Body of pancreas (tissue), 4 donors: ENCODE data around the gene PHYKPL. TPM values are rescaled to one million over a fixed set of nuclear protein-coding genes. Genes with fewer than 3 reads are reported as not detected.

Experiments
- ATAC-seq: fragments of 150-250 bp; one replicate; pipeline ENCODE4 v1.9.1; 2016
- DNase-seq, 4 donors: peaks; one replicate each; pipeline ENCODE4 v3.0.0-alpha.2; 2019
- H3K27ac ChIP-seq, 4 donors: fragments of 200-600 bp; sonication (generic); 1 replicate in 3 of 4; 2 replicates in 1 of 4; pipeline versions ENCODE4 v1.5.1 to v1.6.1; 2016 to 2019; ENCODE audit warnings: mild to moderate bottlenecking in 1 of 4, mixed read lengths in 1 of 4, moderate library complexity in 1 of 4
- H3K27me3 ChIP-seq, 2 donors: fragments of 200-600 bp; sonication (generic); one replicate each; pipeline ENCODE4 v1.6.0; 2016; ENCODE audit warnings: mild to moderate bottlenecking in 1 of 2
- H3K36me3 ChIP-seq, 2 donors: fragments of 200-600 bp; sonication (generic); replicated peaks in 1 of 2; 2 replicates each; pipeline ENCODE4 v1.5.1; 2016; ENCODE audit warnings: low read depth in 2 of 2; ENCODE audit not compliant: insufficient read depth in 1 of 2
- H3K4me1 ChIP-seq: fragments of 200-600 bp; sonication (generic); one replicate; pipeline ENCODE4 v1.6.0; 2016
- H3K4me3 ChIP-seq, 2 donors: fragments of 200-600 bp; sonication (generic); 1 replicate in 1 of 2; 2 replicates in 1 of 2; pipeline ENCODE4 v1.5.1; 2016 to 2019
- H3K9me3 ChIP-seq, 3 donors: fragments of 200-600 bp; sonication (generic); 1 replicate in 2 of 3; 2 replicates in 1 of 3; pipeline ENCODE4 v1.5.1; 2016
- POLR2A ChIP-seq, 3 donors: fragments of 450-650 bp; IDR thresholded peaks; one replicate each; pipeline ENCODE4 v1.6.1; 2016; ENCODE audit warnings: antibody characterized with exemption in 3 of 3, mild to moderate bottlenecking in 2 of 3
- WGBS, 2 donors: methylation state at CpG; one replicate each; pipeline ENCODE4 v1.1.5; 2017; 5-methylcytosine and 5-hydroxymethylcytosine counted together
- intact Hi-C: fragments of 100-400 bp; cut with DNase I; formaldehyde crosslinking; loops from one replicate; pipeline ENCODE4 v1.15.1; 2023
- total RNA-seq, 2 donors: library from RNA; depleted of rRNA; stranded (reverse); fragments of >200 nt; gene quantifications; one replicate each; pipeline ENCODE4 v1.1.0, GENCODE V29; 2016
- TF ChIP-seq, protein P1 (sequence below), 7 experiments: fragments of 450-650 bp in 4 of 7; fragments of 200-600 bp in 3 of 7; sonication (generic) in 3 of 7; IDR thresholded peaks; one replicate each; pipeline ENCODE4 v1.5.1; 2016 to 2019; ENCODE audit warnings: antibody characterized with exemption in 7 of 7

PHYKPL gene
- total RNA-seq, 2 donors from 2014 or later: 47.0 to 76.5 TPM

DNA sequence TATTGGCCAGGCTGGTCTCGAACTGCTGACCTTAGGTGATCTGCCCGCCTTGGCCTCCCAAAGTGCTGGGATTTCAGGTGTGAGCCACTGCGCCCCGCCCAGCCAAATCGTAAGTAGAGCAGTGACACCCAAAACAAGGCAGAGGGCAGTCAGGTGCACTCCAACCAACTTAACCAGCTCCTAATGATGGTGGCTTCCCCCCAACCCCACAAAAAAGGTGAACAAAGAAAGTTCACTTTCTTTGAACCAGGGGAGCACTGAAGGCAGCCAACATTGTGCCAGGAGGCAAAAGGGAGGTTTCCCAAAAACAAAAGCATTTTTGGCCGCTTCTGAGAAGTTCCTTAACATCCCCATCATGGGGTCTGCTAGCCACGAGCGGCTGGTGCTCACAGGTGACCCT, 55.0 kb downstream of the PHYKPL start:
- H3K4me3 ChIP-seq: no peak overlapping the region
- intact Hi-C loops: no loop called here
- DNase-seq (no peak), ATAC-seq (no peak)
- no peaks in the 10 kb centered on the region for H3K27me3 ChIP-seq
- no peaks in the 10 kb centered on the region for H3K9me3 ChIP-seq
- no peaks in the 10 kb centered on the region for H3K4me1 ChIP-seq
- H3K27ac ChIP-seq: no peak overlapping the region
- 84 to 90% methylated on average over 7 to 8 of the region's 8 CpGs for WGBS, 2 donors
- TF ChIP-seq POLR2A (IDR thresholded peaks at IDR 0.05): no peak
- TF ChIP-seq, protein P1, sequence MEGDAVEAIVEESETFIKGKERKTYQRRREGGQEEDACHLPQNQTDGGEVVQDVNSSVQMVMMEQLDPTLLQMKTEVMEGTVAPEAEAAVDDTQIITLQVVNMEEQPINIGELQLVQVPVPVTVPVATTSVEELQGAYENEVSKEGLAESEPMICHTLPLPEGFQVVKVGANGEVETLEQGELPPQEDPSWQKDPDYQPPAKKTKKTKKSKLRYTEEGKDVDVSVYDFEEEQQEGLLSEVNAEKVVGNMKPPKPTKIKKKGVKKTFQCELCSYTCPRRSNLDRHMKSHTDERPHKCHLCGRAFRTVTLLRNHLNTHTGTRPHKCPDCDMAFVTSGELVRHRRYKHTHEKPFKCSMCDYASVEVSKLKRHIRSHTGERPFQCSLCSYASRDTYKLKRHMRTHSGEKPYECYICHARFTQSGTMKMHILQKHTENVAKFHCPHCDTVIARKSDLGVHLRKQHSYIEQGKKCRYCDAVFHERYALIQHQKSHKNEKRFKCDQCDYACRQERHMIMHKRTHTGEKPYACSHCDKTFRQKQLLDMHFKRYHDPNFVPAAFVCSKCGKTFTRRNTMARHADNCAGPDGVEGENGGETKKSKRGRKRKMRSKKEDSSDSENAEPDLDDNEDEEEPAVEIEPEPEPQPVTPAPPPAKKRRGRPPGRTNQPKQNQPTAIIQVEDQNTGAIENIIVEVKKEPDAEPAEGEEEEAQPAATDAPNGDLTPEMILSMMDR (IDR thresholded peaks at IDR 0.05): no peak
- no peaks in the 10 kb centered on the region for H3K36me3 ChIP-seq

DNA sequence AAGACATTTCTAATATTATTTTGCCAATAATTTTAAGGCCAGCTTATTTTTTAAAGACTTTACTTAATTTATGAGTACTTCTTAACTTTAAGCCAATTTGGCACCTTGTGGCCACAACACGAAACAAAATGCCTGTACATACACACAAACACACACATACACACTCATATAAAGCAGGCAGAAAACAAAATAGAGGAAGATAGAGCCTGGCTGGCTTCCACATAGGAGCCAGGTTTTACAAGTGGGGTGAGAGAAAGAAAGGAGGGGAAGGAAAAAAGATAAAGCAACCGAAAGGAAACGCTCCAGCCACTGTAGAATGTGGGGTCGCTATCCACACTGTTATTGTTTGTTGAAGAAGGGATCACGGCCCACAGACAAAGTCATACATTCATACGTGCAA, 55.8 kb downstream of the PHYKPL start:
- intact Hi-C loops: no loop called here
- DNase-seq (no peak), ATAC-seq (no peak)
- Histone ChIP-seq H3K4me1 (no peaks in the 10 kb centered on the region), H3K27ac (no peak overlapping the region), H3K9me3 (no peaks in the 10 kb centered on the region), H3K4me3 (no peak overlapping the region), H3K36me3 (no peaks in the 10 kb centered on the region), H3K27me3 (no peaks in the 10 kb centered on the region)
- 51 to 68% methylated on average over 6 of the region's 6 CpGs for WGBS, 2 donors
- TF ChIP-seq, protein P1 (IDR thresholded peaks at IDR 0.05): no peak
- TF ChIP-seq POLR2A (IDR thresholded peaks at IDR 0.05): no peak

DNA sequence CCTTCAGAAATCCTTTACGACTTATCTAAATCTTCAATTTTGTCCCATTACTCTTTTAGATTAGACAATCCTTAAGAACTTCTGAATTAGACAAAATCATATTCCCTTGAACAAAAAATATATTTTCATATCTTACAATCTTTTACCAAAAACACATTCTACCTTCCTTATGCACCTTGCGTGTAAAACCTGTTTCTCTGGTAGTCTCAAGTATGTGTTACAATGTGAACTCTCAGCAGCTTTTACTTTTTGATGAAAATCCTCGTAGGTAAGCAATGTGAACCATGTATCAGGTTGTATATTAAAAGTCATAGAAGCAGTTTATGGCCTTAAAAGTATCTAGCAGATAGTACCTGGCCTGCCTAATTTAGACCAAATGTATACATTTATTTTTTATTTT, 58.1 kb downstream of the PHYKPL start:
- intact Hi-C loops: no loop called here
- DNase-seq (no peak), ATAC-seq (no peak)

DNA sequence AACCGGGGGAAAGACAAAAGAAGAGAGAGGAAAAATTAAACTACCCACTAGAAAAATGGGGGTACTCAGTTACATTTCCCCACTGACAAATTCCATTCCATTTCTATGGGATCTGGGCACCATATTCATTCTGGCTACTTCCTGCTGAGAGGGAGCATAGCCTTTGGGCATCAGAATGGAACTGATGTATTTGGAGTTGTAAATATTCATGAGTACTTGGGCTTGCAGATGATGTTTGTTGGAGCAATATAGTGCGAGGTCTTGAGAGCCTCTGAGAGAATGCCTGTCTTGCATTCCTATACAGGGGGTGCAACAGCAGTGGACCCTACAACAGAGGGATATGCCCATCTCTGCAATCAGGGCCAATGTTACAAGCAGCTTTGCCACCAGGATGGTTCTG, 62.1 kb downstream of the PHYKPL start:
- TF ChIP-seq POLR2A (IDR thresholded peaks at IDR 0.05): no peak
- TF ChIP-seq, protein P1 (IDR thresholded peaks at IDR 0.05): no peak
- intact Hi-C loops: no loop called here

More for the DNA sequence above, 58.1 kb downstream of the PHYKPL start:
- Histone ChIP-seq H3K9me3 (no peaks in the 10 kb centered on the region), H3K27me3 (no peaks in the 10 kb centered on the region), H3K4me1 (no peaks in the 10 kb centered on the region), H3K36me3 (no peaks in the 10 kb centered on the region), H3K27ac (no peak overlapping the region), H3K4me3 (no peak overlapping the region)
- WGBS, 2 donors: 82 to 87% methylated on average over 3 of the region's 3 CpGs
- TF ChIP-seq POLR2A (IDR thresholded peaks at IDR 0.05): no peak
- TF ChIP-seq, protein P1 (IDR thresholded peaks at IDR 0.05): no peak

DNA sequence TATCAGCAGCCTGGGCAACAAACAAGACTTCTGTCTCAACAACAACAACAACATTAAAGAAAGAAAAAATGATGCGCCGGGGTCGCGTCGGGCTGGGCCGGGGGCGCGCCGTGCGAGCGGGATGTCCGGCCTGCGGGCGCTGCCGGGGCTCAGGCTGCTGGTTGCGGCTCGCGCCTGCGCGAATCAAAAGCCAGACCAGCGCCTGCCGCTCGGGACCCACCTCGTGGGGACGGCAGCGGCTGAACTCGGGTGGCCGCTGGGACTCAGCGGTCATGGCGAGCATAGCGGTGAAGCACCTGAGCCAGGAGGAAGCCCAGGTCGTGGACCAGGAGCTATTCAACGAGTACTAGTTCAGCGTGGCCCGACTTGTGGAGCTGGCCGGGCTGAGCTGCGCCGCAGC, 67.0 kb downstream of the PHYKPL start:
- Histone ChIP-seq H3K36me3 (no peaks in the 10 kb centered on the region), H3K27ac (no peak overlapping the region), H3K4me3 (no peak overlapping the region), H3K27me3 (peaks cover 0 to 15% of the 10 kb centered on the region in 2 donors), H3K4me1 (peaks cover 7% of the 10 kb centered on the region), H3K9me3 (no peaks in the 10 kb centered on the region)
- no peak for ATAC-seq
- TF ChIP-seq, protein P1 (IDR thresholded peaks at IDR 0.05): no peak
- TF ChIP-seq POLR2A (IDR thresholded peaks at IDR 0.05): no peak
- WGBS, 2 donors: 20 to 31% methylated on average over 6 to 38 of the region's 38 CpGs
- no peak for DNase-seq
- intact Hi-C loops: no loop called here

More for the DNA sequence above, 62.1 kb downstream of the PHYKPL start:
- Histone ChIP-seq H3K36me3 (no peaks in the 10 kb centered on the region), H3K27me3 (peaks cover 0 to 5% of the 10 kb centered on the region in 2 donors), H3K4me1 (no peaks in the 10 kb centered on the region), H3K4me3 (no peak overlapping the region), H3K9me3 (no peaks in the 10 kb centered on the region), H3K27ac (no peak overlapping the region)
- WGBS, 2 donors: 86 to 88% methylated on average over 2 of the region's 2 CpGs
- DNase-seq (no peak), ATAC-seq (no peak)
